ENCODE data around the gene KHK. TPM values are rescaled to one million over a fixed set of nuclear protein-coding genes. Genes with fewer than 3 reads are reported as not detected.

The KHK gene
- total and polyA plus RNA-seq, 2 of the 8 experiments (the other 6 are each of a cell fraction or from before 2014, with no cell fraction given), result 11.0 to 17.7 TPM

GRCh38 chr2:27147935-27148334, 61.4 kb downstream of the KHK start:
- no peak for DNase-seq (ENCODE audit: low read depth in 1 of 2, low spot score in 2 of 2)
- ChIA-PET POLR2A (ENCODE audit: partially characterized antibody) (interaction anchor here (0.5 to 1.7 kb wide), 3 partner anchors 11 to 69 kb away, joined by 3 to 5 read pairs (median 4); partner anchors contain the start of gene PREB), CTCF (ENCODE audit: partially characterized antibody) (interaction anchor here (0.6 to 5.6 kb wide), 3 partner anchors 11 to 173 kb away, joined by 3 to 27 read pairs (median 3); no protein-coding TSS in a partner anchor)
- Histone ChIP-seq H3K27me3 (replicated peaks in 1 of 4; ENCODE audit: control insufficient read depth in 3 of 4, extremely low read depth in 1 of 4, insufficient read depth in 3 of 4, low read length in 3 of 4) (no peaks in the 10 kb centered on the region), H3K9me3 (ENCODE audit: insufficient read depth in 2 of 2, low read depth in 1 of 2, low read length in 1 of 2) (no peaks in the 10 kb centered on the region), H3K9ac (replicated peaks in 1 of 4; ENCODE audit: extremely low read depth in 1 of 4, low read depth in 3 of 4, low read length in 3 of 4) (no peak overlapping the region), H2AFZ (ENCODE audit: low read length) (no peak overlapping the region), H4K91ac (replicated peaks; ENCODE audit: insufficient read length, low read length) (no peak overlapping the region), H3K14ac (ENCODE audit: insufficient read length) (no peak overlapping the region), H3K4me2 (ENCODE audit: insufficient read depth in 1 of 2, low read depth in 2 of 2, low read length in 2 of 2) (no peak overlapping the region), H3K23me2 (ENCODE audit: low read depth, low read length) (no peaks in the 10 kb centered on the region), H4K8ac (ENCODE audit: extremely low read depth, insufficient read depth, low read length) (no peak overlapping the region), H2BK12ac (ENCODE audit: low read depth, low read length) (no peak overlapping the region), H4K20me1 (replicated peaks in 1 of 2; ENCODE audit: control insufficient read depth in 1 of 2, insufficient read depth in 2 of 2, low read length in 2 of 2) (no peaks in the 10 kb centered on the region), H3K36me3 (ENCODE audit: control insufficient read depth in 2 of 4, insufficient read depth in 4 of 4, low read length in 3 of 4) (no peaks in the 10 kb centered on the region), H4K5ac (ENCODE audit: insufficient read length, low read depth, low read length) (no peak overlapping the region), H3K4me1 (replicated peaks in 1 of 4; ENCODE audit: control insufficient read depth in 3 of 4, insufficient read depth in 4 of 4, low read length in 3 of 4) (no peaks in the 10 kb centered on the region; a peak in 1 of 7 replicates), H3K27ac (ENCODE audit: low read depth, low read length) (no peak overlapping the region), H2BK15ac (ENCODE audit: low read length) (no peak overlapping the region), H3K79me2 (ENCODE audit: control insufficient read depth in 1 of 2, insufficient read depth in 2 of 2, low read length in 2 of 2) (no peaks in the 10 kb centered on the region), H2BK20ac (ENCODE audit: low read length) (no peak overlapping the region), H3K79me1 (ENCODE audit: low read depth, low read length) (no peaks in the 10 kb centered on the region), H3K56ac (replicated peaks; ENCODE audit: insufficient read length, low read depth, low read length) (no peak overlapping the region), H2BK120ac (replicated peaks; ENCODE audit: low read depth, low read length) (no peak overlapping the region), H3K23ac (ENCODE audit: insufficient read length) (no peak overlapping the region), H3K4me3 (ENCODE audit: extremely low read depth in 1 of 4, insufficient read depth in 2 of 4, low read depth in 3 of 4, low read length in 4 of 4) (no peak overlapping the region), H2AK5ac (ENCODE audit: low read depth, low read length) (no peak overlapping the region), H3K4ac (replicated peaks; ENCODE audit: insufficient read length, low read depth, low read length) (no peak overlapping the region), H3K18ac (ENCODE audit: extremely low read depth, low read length) (no peak overlapping the region), H2BK5ac (ENCODE audit: low read depth, low read length) (no peak overlapping the region)
- FAIRE-seq, result no peak
- WGBS, 2 experiments (ENCODE audit: extremely low coverage in 1 of 2, insufficient coverage in 1 of 2, insufficient read length in 1 of 2, insufficient replicate concordance in 2 of 2, low coverage in 1 of 2, low lambda C conversion rate in 2 of 2, missing lambda C conversion rate in 1 of 2), result 97% methylated on average over 8 of the region's 8 CpGs; no CpG with 5 or more reads in 1 of the 2 experiments
- TF ChIP-seq TBP (IDR thresholded peaks at IDR 0.05; ENCODE audit: low read depth, low read length) (no peak), NANOG (IDR thresholded peaks at IDR 0.05; ENCODE audit: insufficient read depth, low read depth, low read length, poor library complexity, severe bottlenecking) (no peak), MAX (IDR thresholded peaks at IDR 0.05) (no peak), CBX8 (IDR thresholded peaks at IDR 0.05; ENCODE audit: borderline replicate concordance, low read depth, low read length) (no peak), HDAC6 (IDR thresholded peaks at IDR 0.05; ENCODE audit: low read depth, low read length) (no peak), POLR2AphosphoS5 (IDR thresholded peaks at IDR 0.05; ENCODE audit: low read depth, low read length) (no peak), JUN (IDR thresholded peaks at IDR 0.05; ENCODE audit: low read depth, low read length) (no peak), KDM1A (IDR thresholded peaks at IDR 0.05; ENCODE audit: borderline replicate concordance, low read length) (no peak)
